Measurements from ENCODE around the gene USP3.

USP3 gene

DNA sequence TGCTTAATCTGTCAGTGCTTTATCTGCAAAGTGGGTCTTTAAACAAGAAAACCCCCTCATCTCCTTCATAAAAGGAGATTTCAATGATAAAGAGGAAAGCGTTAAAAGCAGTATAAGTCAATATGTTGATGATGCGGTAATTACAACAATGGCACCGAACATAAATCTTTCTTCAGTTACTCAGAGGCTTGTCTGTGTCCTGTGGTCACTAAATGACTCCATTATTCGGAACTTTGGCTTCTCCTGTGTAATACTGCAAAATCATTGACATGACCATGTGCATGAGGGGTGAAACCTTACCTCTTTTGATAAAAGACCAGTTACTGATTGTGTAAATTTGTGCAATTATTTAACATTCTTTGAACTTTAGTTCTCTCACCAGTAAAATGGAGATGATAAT, 4.8 kb upstream of the USP3 start:
- TF ChIP-seq GATA3 (IDR thresholded peaks at IDR 0.05; ENCODE audit: low read depth, low read length): no peak
- no peak for TF ChIP-seq GATA2 (IDR thresholded peaks at IDR 0.05; ENCODE audit: low read depth, low read length)

DNA sequence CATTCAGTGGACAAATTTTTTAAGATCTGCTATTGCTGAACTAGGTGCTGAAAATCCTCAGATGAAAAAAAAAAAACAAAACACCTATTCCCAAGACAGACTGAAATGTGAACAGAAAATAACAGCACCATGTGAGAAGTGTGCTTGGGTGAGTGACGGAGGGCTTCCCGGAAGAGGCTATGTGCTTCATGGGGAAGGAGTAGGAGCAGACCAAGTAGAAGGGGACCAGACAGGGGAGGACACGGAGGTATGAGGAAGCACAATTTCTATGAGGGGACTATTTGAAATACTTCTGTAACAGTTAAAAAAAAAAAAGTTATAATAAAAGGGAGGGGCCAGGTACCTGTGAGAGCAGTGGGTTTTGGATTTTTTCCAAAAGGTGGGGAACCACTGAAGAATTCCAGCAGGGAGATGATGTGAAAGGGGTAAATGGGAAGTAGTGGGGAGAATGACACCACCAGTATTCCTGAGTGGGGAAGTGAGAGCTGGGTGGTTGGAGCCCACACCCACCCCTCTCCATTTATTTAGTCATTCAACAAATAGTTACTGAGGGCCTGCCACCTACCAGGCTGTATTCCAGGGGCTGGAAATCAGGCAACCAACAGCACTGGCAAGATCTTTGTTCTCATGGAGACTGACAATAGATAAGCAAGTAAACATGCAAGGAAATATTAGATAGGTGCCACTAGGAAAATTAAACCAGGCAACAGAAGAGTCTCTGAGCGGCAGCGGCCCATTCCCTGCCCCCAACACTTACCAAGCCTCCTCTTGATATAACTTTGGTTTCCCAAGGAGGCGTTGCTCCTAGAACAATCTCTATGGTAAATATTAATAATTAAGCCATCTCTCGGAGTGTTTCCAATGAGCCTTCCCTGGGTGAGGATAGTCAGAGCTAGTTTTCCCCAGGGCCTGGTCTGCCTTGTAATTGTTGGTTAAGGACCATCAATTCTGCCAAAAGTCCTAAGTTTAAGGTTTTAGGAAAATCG, 3.8 kb upstream of the USP3 start:
- TF ChIP-seq GATA3 (IDR thresholded peaks at IDR 0.05; ENCODE audit: low read depth, low read length) (no peak), GATA2 (IDR thresholded peaks at IDR 0.05; ENCODE audit: low read depth, low read length) (no peak)

DNA sequence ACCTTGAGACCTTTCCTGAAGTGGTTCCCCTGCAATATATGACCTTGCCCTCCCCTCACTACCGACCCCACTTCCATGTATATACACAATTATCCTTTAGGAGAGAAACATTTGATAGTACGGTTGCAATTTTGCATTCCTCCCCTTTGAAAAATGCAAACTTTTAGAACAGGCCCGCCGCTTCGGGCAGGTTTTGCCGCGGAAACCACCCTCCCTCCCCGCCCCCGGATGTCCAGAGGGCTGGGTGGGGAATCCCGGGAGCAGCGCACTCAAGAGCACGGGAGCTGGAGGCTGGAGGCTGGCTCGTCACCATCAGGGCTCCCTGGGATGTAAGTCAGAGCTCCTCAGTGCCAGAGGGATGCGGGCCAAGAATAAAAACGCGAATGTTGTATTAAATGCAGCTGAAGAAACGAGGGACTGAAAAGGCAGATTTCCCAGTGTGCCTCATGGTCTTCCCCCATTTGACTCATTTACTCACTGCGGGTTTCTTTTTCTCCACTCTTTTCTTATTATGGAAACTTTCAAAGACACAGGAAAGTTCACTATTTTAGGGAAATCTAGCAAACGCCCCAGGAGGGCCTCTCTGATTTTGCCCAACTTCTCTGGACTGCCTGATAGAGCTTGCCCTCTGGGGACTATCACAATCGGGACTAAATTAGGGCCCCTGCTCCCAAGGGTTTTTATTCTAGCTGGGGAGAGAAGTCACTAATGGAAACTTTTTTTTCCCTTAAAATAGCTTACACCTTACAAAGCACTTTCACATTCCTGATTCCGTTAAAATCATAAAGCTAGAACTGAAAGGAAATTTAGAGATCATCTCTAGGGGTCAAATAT, 2.9 kb upstream of the USP3 start:
- no peak for TF ChIP-seq GATA3 (IDR thresholded peaks at IDR 0.05; ENCODE audit: low read depth, low read length)
- no peak for TF ChIP-seq GATA2 (IDR thresholded peaks at IDR 0.05; ENCODE audit: low read depth, low read length)

DNA sequence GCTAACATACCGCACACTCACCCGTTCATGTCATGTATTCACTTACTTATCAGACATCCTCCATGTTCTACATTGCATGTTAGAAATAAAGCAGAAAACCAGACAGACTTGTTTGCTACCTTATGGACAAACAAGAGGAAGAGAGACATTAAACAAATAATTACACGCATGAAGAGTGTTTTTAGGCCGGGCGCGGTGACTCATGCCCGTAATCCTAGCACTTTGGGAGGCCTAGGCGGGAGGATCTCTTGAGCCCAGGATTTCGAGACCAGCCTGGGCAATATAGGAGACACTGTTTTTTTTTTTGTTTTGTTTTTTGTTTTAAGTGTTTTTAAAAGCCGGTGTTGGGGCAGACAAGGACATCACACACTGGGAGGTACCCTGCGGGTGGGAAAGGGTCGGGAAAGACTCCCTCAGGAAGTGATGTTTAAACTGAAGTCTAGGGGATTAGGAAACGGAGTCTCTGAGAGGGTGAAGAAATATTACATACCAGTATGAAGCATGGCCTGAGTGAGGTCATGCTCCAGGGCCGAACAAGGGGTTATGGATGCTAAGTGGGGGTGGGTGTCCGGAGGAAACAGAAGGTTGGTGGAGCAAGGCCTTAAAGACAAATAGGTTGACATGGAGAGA, 2.1 kb upstream of the USP3 start:
- no peak for TF ChIP-seq GATA3 (IDR thresholded peaks at IDR 0.05; ENCODE audit: low read depth, low read length)
- no peak for TF ChIP-seq GATA2 (IDR thresholded peaks at IDR 0.05; ENCODE audit: low read depth, low read length)

DNA sequence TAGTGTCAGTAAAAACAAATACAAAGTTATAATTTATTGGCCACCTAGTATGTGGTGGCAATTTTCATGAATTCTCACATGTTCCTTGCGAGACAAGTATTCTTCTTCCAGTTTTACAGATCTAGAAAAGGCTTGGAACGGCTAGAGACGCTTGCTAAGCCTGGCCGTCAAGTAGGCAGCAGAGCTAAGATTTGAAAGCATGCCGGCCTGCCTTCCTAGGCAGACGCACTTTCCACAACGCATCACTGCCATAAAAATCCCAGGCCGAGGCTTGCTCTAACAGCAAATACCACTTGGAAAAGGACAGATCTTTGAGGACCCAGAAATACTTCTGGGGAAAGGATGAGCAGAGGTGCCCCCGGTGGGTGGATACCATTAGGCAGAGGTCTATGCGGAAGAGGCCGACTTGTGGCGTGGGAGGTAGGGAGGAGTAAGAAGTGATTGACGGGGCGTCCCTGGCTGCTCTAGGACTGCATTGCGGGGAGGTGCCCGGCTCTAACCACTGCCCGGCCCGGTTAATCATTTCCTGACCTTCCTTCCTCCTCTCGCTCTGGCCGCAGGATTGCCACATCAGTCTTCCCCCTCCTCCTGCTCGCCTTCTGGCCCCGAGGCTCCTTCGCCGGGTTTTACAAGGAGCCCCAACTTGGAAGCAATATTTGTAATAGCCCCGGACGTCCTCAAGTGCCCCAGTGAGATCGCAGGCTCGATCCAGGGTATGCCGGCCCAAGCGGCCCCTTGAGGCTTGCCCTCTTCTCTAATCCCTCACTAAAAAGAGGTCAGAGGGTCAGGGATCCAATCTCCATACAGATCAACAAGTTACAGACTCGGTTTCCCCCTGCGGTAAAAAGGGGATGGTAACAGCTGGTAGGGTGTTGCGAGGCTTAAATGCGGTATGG, 1.3 kb upstream of the USP3 start:
- no peak for TF ChIP-seq GATA2 (IDR thresholded peaks at IDR 0.05; ENCODE audit: low read depth, low read length)
- no peak for TF ChIP-seq GATA3 (IDR thresholded peaks at IDR 0.05; ENCODE audit: low read depth, low read length)

DNA sequence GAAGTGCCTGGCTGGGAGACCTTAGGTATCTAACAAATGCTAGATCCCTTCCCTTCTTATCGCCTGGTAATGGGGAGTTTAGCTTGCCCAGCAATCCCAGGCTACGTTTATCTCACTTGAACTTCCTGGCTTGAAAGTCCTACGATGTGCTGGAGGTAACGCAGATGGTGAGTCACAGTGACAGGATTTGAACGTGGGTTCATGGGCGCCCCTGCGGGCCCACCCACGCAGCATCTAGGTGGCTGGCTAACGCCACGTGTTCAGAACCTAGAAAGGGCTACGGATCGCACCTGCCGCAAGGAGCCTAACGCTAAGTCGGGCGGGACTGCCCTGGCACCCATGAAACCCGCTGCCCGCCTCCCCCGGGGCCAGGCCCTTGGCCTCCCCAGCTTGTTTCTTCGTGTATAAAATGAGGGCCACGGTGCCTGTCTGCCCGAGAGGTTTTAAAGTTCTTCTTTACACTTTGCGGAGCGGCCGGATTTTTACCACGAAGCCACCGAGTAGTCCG, 600 bp upstream of the USP3 start:
- TF ChIP-seq GATA3 (IDR thresholded peaks at IDR 0.05; ENCODE audit: low read depth, low read length) (no peak), GATA2 (IDR thresholded peaks at IDR 0.05; ENCODE audit: low read depth, low read length) (no peak)

DNA sequence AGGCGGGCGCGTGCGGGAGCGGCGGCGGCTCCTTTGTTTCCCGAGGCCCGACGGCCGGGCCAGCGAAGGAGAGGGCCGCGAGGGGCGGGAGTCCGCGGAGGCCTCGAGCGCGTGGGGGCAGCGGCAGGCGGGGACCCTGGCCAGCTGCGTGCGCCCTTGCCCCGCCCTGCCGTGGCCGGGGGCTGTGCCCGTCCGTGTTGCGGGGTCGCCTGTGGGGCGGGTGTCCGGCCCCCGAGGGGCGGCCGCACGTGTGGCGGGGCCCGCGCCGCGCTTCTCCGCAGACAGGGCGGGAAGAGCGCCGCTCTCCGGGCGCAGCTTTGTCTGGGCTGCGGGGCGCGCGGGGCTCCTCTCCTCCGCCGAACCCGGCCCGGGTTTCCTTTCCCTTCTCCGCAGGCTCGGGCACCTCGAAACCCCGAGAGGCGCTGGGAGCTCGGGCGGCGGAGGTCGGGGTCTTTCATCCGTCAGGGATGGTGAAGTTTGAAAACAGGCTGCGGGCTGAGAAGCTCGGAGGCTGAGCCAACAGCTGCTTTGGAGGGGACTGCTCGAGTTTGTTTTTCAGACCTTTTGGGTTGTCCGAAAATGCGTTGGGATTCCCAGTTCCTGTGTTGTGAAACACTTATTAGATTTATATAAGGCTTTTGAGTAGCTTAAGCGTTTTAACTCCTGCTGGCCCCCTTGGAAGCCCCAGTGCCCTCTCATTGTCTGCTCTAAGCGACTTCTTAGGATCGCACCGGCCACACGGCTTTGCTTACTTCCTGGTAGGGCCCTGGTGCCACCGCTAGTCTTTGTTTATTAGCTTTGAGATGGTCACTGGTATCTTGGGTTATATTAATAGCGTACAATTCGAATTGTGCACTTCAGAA, 817 bp downstream of the USP3 start:
- TF ChIP-seq GATA2 (IDR thresholded peaks at IDR 0.05; ENCODE audit: low read depth, low read length) (no peak), GATA3 (IDR thresholded peaks at IDR 0.05; ENCODE audit: low read depth, low read length) (no peak)

DNA sequence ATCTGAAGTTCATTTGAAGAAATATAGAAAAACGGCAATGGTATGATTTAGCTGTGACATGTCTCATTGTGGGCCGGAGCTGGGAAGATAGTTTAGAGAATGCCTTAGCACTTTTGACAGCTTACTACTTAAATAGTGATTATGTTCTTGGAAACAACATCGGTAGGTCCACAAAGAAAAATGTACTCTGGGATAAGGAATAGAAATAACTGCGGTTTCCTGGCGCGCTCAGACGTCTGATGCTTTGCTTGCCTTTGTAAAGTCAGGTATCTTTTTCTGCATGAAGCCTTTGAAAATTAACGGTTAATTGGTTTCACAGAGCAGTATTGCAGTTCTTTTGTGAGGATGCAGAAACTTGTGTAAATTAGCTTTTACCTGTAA, 1.4 kb downstream of the USP3 start:
- TF ChIP-seq GATA3 (IDR thresholded peaks at IDR 0.05; ENCODE audit: low read depth, low read length): no peak
- TF ChIP-seq GATA2 (IDR thresholded peaks at IDR 0.05; ENCODE audit: low read depth, low read length): no peak

DNA sequence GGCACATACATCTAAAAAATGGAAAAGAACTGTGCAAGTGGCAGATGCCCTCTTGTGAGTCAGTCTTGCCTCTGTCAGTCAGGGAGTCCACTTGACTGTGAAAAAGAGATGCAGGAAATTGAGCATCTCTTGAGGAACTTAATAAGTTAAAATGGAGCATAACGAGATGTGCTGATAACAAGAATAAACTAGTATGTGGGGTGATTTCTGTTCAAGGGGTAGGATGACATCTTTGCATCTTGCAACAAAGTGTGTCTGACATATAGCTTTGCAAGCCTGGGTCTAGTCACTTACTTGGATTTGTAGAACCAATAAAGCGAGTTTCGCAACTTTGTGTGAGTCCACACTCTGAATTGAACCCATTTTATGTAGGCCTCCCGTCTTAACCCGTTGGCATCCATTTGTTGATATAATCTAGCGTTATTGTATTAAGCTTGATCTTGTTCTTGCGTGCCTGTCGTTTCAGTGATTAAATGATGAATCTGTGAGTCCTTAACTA, 2.2 kb downstream of the USP3 start:
- TF ChIP-seq GATA3 (IDR thresholded peaks at IDR 0.05; ENCODE audit: low read depth, low read length) (no peak), GATA2 (IDR thresholded peaks at IDR 0.05; ENCODE audit: low read depth, low read length) (no peak)

DNA sequence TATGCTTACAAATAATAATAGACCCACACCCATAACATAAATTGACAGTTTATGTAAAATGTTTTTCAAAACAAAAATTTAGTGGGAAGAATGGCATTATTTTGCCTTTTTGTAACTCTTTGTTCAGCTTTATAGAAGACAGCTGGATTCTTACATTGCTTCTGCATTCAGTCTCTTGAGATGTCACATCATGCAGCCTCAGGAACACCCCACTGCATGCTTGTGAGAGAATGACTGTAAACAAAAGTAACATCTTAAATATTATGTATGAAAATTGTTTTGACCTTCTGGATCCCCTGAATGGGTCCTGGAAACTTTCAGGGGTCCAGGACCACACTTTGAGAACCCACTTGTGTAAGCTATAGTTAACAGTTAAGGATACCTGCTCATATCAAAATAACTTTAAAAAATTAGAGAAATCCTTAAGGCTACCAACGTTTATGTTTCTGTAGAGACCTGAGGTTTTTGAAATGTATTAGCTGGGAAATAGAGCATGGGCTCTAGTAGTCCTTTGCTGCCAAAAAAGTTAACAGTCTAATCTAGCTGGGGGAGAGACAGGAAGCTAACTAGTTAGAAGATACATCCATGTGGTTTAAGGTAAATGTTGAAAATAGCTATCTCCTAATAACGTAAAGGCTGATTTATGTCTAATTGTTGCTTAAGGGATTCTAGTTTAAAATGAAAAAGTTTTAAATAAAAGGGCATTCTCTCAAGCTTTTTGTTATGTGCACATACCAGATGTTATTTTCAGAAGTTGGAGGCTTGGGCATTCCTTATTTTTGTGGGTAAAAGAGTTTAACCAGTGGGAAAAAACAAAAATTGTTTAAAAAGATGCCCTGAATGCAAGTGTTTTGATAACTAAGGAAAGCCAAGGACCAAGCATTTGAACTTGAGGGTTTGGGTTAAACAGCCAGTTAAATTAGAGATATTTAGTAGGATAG, 3.8 kb downstream of the USP3 start:
- TF ChIP-seq GATA3 (IDR thresholded peaks at IDR 0.05; ENCODE audit: low read depth, low read length): no peak

Measured in SH-SY5Y (cell line).